NCI-H128 (cell line): ENCODE results near the gene PCDHB16.
"Not testable (repeated sequence)": the region's sequence is repeated elsewhere in the genome, so short reads cannot be mapped to it uniquely, and the experiment has no call there.

ENCODE experiments used
- DNase-seq: peaks from one replicate; lab custom pipeline; 2025; ENCODE audit not compliant: unreplicated experiment; lab: John Stamatoyannopoulos, UW

PCDHB16 gene

GRCh38 chr5:141182248-141182647, at the start of gene PCDHB16:
Gene PCDHB16, plus strand, starts transcription at chr5:141182387. Its CDS starts 173 bp downstream, at chr5:141182560.
- DNase-seq: no peak

- no peak for DNase-seq
Observed at GRCh38 chr5:141135030-141135717, 47.0 kb upstream of the PCDHB16 start, which contains the start of gene PCDHB5. Gene PCDHB5, plus strand, starts transcription at chr5:141135206. Its CDS starts 229 bp downstream, at chr5:141135435.

- no peak for DNase-seq
Observed at GRCh38 chr5:141135718-141136266, 46.4 kb upstream of the PCDHB16 start.

GRCh38 chr5:141137346-141137745, 44.8 kb upstream of the PCDHB16 start:
- DNase-seq: not testable (repeated sequence)

GRCh38 chr5:141149812-141150211, 32.4 kb upstream of the PCDHB16 start, which contains the start of gene PCDHB6:
Gene PCDHB6, plus strand, starts transcription at chr5:141150057. Its CDS starts 201 bp downstream, at chr5:141150258.
- no peak for DNase-seq

GRCh38 chr5:141150224-141150992, 31.8 kb upstream of the PCDHB16 start:
- no peak for DNase-seq

GRCh38 chr5:141150993-141151325, 31.2 kb upstream of the PCDHB16 start:
- DNase-seq: no peak

- not testable (repeated sequence) for DNase-seq
Observed at GRCh38 chr5:141151632-141152031, 30.6 kb upstream of the PCDHB16 start.

- DNase-seq: not testable (repeated sequence)
Observed at GRCh38 chr5:141152096-141152495, 30.1 kb upstream of the PCDHB16 start.

GRCh38 chr5:141155540-141156374, 26.4 kb upstream of the PCDHB16 start:
- DNase-seq: no peak

- DNase-seq: not testable (repeated sequence)
Observed at GRCh38 chr5:141157356-141157755, 24.8 kb upstream of the PCDHB16 start.

GRCh38 chr5:141157901-141158300, 24.3 kb upstream of the PCDHB16 start:
- DNase-seq: not testable (repeated sequence)

- DNase-seq: no peak
Observed at GRCh38 chr5:141172381-141173204, 9.6 kb upstream of the PCDHB16 start, which contains the start of gene PCDHB7. Gene PCDHB7, plus strand, starts transcription at chr5:141172644. Its CDS starts 192 bp downstream, at chr5:141172836.

- not testable (repeated sequence) for DNase-seq
Observed at GRCh38 chr5:141174291-141175104, 7.7 kb upstream of the PCDHB16 start.

- DNase-seq: no peak
Observed at GRCh38 chr5:141175933-141176332, 6.3 kb upstream of the PCDHB16 start.

GRCh38 chr5:141177577-141178191, 4.5 kb upstream of the PCDHB16 start, which contains the start of gene PCDHB8:
Gene PCDHB8, plus strand, starts transcription at chr5:141177790. Its CDS starts 245 bp downstream, at chr5:141178035.
- DNase-seq: not testable (repeated sequence)

GRCh38 chr5:141179371-141179770, 2.8 kb upstream of the PCDHB16 start:
- not testable (repeated sequence) for DNase-seq

- DNase-seq: not testable (repeated sequence)
Observed at GRCh38 chr5:141179876-141180275, 2.3 kb upstream of the PCDHB16 start.
